Measurements from ENCODE around the gene TBC1D1.

DNA sequence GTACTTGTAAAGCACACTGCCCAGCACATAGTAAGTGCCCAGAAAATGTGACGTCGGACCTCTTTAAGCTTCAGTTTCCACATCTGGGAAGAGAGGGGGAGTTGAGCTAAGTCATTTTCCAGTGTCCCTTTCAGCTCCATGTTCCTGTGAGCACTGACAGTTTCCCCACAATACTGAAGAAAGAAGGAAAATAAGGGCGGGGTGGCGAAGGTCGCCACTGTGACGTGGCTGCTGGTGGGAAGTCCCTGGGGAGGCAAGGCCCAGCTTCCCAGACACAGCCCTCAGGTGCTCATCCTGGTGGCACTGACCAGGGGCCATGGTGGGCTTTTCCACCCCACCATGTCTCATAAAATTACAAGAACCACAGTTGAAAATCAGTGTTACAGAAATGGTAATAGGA is 191.1 kb downstream of the TBC1D1 start:
- no peak for TF ChIP-seq CTCF (IDR thresholded peaks at IDR 0.05)
- TF ChIP-seq POLR2A (IDR thresholded peaks at IDR 0.05): no peak
